T1000 (cell line): ENCODE measurements around the gene TIMM29.
A peak's percentile ranks its signal among the peaks of the same experiment; 100 is the strongest.
"Not testable (repeated sequence)": the region's sequence is repeated elsewhere in the genome, so short reads cannot be mapped to it uniquely, and the experiment has no call there.

ENCODE experiments used
- DNase-seq: peaks from one replicate; lab custom pipeline; 2025; ENCODE audit warnings: mixed read lengths; lab: John Stamatoyannopoulos, UW

The TIMM29 gene

DNA sequence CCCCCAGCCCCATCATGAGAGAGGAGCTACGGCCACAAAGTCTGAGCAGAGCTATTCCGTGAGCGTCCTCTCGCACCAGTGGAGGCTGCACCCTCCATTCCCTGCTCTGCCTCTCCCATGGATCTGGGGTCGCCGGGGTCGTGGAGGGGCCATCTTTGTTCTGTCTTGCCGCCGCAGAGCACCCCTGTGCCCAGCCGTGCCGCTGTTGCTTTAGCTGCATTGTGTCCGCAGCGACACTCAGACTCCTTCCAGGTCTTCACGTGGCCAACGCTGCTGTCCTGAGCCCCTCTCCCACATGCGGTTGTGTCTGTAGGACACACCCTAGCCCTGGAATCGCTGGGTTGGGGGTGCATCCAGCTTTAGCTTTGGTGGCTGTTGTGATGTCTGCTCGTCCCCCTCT lies 16.0 kb upstream of the TIMM29 start:
- DNase-seq: no peak

DNA sequence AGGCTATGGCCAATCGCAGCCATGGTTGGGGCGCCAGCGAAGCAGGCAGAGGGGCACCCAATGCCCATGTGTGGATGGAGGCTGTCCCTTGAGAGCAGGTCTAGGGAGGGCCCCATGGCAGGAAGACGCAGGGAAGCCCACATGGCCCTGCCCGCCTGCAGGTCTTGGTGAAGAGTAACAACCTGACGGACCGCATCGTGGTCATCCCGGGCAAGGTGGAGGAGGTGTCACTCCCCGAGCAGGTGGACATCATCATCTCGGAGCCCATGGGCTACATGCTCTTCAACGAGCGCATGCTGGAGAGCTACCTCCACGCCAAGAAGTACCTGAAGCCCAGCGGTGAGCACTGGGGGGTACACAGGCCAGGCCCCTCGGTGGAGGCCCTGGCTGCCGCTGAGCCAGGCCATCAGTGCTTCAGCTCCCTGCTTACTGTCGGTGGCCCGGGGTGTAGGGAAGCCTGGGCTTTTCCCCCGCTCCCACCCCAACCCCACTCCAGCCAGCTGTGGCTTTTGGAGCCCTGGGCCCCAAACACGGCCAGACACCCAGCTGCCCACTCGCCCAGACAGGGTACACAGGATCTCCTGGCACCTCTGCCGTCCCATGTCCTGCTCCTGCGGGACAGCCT lies 14.8 kb upstream of the TIMM29 start:
- DNase-seq: no peak

DNA sequence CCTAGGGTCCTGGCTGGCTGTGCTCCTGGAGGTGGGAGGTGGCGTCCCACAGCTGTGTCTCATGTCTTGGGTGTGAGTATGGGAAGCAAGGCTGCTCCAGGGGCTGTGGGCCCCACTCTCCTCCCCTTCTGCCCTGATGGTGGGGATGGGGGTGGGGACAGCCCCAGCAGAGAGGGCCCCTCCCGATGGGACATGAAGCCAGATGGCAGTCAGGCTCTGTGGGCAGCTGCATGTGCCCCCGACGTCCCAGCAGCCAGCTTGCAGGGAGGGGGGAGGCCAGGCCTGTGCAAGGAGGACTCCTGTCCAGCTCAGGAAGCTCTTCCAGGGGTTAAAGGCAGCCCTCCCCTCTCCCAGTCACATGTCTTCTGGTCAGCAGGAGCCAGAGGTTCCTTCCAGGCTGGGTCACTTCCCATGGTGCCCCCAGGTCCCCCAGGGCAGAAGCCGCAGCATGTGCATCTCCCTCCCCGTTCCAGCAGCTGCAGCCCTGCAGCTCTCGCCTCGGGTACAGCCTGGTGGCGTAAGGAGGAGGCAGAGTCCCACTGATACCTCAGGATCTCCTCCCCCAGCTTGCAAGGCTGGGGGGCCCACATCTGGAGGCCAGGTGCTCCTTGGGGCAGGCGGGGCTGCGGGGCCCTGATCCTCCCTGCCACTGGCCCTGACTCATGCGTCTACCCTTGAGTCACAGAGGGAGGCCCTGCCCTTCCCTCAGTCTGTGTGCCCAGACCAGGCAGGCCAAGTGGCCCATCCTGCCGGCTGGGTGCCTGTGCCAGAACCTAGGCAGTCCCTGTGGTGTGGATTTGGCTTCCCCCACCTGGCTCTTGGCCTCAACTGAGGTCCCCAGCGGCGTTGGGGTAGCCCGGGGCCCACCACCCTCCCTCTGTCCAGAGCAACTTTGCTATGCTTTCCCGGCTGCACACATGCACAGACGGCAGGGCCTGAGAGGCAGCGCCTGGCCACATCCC lies 13.2 kb upstream of the TIMM29 start:
- peak; percentile 40 for DNase-seq

DNA sequence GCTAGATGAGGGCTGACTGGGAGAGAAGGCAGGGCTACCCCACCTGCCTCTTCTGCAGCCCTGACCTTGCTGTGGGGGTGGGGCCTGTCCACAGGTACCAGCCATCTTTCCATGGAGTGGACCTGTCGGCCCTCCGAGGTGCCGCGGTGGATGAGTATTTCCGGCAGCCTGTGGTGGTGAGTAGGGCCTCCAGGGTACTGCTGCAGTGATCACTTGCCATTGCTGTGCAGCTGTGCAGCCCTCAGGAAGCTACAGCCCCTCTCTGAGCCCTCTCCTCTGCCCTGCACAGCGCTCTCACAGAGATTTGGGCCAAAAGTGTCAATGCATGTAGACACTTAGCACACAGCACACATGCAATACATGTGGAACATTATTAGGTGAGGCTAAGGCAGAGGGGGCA lies 12.0 kb upstream of the TIMM29 start:
- no peak for DNase-seq

DNA sequence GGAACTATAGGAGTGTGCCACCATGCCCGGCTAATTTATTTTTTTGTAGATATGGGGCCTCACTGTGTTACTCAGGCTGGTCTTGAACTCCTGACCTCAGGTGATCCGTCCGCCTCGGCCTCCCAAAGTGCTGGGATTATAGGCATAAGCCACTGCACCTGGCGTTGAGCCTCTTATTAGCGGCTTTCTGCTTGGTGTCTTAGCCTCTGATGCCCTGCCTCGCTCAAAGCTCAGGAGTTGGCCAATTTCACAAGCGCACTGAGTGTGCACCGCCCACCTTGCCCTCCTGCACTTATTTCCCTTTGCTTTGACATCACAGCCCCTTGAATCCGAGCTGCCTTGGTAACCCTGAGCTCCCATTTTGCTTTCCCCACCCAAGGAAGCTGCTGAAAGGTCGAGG lies 10.3 kb upstream of the TIMM29 start:
- no peak for DNase-seq

DNA sequence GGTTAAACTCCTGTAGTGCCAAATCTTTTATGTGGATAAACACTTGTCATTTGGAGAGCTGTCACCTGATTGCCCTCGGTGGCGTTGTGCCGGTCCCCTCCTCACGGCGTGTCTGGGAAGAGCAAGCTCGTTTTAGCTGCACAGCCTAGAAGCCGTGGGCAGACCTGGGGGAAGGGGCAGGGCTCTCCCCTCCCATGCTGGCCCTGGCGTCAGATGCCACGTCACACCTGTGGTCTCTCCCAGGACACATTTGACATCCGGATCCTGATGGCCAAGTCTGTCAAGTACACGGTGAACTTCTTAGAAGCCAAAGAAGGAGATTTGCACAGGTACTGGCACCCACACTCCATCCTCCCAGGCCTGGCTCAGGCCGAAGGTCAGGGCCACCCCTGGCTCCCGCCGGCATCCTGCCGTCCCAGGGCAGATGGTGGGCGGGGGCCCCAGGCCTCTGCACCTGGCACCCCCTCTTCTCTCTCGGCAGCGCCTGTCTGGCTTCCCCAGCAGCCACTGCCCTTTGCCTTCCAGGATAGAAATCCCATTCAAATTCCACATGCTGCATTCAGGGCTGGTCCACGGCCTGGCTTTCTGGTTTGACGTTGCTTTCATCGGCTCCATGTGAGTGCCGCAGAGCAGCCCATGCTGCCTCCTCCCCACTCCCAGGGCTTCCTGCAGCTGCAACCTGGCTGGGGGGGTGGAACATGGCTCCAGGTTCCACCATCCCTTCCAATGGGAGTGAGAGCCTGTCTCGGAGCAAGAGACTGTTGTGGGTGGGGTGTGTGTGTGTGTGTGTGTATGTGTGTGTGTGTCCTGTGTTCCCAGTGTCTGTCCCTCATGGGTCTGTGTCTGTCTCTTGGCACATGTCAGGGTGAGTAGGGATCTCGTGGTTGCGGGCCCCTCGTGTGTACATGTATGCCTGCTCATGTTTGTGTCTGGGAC lies 9.0 kb upstream of the TIMM29 start:
- DNase-seq: no peak

DNA sequence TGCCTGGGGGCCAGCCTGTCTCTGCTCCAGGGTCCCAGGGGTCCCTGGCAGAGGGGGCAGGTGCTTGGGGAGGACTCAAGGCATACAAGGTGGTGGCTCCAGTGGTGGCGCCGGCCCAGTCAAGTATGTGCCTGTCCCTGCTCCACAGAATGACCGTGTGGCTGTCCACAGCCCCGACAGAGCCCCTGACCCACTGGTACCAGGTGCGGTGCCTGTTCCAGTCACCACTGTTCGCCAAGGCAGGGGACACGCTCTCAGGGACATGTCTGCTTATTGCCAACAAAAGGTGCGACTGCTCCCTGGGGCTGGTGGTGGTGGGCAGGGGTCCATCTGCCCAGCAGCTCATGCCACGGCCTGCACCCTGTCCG lies 8.3 kb upstream of the TIMM29 start:
- no peak for DNase-seq

DNA sequence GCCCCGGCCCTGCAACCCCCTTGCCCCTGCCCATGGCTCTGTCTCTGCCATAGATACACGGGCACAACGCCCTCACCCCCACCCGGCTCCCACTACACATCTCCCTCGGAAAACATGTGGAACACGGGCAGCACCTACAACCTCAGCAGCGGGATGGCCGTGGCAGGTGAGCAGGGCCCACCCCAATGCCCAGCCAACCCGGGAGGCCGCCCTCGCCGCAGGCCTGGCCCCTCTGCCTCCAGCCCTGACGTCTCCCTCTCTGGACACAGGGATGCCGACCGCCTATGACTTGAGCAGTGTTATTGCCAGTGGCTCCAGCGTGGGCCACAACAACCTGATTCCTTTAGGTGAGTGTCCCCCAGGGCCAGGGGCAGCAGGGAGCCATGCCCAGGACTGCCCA lies 7.8 kb upstream of the TIMM29 start:
- DNase-seq: no peak

DNA sequence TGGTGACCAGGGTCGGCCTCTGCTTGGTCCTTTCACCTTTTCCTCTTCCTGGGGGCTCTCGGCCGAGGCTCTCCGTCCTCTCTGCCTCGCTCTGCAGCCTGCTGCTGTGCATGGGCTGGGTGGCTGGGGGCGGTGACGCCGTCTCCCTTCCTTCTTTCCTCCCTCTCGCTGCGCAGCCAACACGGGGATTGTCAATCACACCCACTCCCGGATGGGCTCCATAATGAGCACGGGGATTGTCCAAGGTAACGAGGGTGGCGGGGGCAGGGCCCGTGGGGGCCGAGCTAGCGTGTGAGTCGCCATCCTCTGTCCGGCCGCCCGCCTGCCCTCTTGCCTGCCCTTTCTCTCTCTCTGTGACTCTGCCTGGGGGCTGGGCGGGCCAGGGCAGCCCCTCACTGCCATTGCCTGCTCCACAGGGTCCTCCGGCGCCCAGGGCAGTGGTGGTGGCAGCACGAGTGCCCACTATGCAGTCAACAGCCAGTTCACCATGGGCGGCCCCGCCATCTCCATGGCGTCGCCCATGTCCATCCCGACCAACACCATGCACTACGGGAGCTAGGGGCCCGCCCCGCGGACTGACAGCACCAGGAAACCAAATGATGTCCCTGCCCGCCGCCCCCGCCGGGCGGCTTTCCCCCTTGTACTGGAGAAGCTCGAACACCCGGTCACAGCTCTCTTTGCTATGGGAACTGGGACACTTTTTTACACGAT lies 7.3 kb upstream of the TIMM29 start:
- DNase-seq: no peak

DNA sequence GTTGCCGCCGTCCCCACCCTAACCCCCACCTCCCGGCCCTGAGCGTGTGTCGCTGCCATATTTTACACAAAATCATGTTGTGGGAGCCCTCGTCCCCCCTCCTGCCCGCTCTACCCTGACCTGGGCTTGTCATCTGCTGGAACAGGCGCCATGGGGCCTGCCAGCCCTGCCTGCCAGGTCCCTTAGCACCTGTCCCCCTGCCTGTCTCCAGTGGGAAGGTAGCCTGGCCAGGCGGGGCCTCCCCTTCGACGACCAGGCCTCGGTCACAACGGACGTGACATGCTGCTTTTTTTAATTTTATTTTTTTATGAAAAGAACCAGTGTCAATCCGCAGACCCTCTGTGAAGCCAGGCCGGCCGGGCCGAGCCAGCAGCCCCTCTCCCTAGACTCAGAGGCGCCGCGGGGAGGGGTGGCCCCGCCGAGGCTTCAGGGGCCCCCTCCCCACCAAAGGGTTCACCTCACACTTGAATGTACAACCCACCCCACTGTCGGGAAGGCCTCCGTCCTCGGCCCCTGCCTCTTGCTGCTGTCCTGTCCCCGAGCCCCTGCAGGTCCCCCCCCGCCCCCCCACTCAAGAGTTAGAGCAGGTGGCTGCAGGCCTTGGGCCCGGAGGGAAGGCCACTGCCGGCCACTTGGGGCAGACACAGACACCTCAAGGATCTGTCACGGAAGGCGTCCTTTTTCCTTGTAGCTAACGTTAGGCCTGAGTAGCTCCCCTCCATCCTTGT lies 6.5 kb upstream of the TIMM29 start:
- no peak for DNase-seq

DNA sequence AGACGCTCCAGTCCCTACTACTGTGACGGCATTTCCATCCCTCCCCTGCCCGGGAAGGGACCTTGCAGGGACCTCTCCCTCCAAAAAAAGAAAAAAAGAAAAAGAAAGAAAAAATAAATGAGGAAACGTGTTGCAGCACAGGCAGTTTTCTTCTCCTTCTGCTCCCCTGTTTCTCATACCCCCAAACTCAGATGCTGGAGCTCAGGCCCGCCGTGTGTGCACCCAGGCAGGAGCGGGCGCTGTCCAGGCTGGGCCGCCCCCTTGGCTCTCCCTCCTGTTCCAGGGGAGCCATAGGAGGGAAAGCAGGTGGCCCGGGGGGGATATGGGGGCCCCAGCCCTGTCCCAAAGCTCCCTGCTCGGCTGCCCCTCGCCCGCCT lies 6.0 kb upstream of the TIMM29 start:
- no peak for DNase-seq

DNA sequence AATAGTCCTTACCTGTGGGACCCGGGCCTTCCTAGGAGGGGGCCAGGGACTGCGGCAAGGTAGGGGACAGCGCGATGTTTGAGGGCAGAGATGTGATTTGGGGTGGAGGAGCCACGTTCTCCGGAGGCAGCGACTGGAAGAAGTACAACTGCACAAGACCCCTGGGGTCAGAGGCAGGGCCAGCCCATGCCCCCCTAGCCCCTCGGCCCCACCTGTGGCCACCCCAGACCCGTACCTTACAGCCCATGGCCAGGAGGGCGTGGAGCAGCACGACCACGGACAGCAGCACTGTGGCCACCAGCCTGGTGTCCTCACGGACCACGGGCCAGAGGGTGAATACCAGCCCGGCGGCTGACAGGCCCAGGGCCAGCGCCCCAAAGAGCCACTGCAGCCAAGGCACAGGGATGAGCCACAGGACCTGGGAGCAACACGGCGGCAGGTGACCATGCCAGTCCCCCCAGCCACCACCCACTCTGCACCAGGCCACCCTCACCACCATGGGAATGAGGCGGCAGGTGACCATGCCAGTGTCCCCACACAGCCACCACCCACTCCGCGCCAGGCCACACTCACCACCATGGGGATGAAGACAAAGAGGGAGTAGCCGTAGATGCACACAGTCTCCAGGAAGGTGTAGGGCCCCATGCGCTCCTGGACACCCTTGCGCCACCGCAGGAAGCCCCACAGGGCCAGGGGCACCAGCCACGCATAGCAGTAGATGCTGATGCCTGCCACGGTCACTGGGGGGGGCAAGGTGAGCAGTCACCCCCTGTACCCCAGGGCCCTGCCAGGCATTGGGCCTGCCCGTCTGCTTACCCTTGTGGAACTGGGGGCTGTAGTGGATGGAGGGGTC lies 5.1 kb upstream of the TIMM29 start:
- no peak for DNase-seq

DNA sequence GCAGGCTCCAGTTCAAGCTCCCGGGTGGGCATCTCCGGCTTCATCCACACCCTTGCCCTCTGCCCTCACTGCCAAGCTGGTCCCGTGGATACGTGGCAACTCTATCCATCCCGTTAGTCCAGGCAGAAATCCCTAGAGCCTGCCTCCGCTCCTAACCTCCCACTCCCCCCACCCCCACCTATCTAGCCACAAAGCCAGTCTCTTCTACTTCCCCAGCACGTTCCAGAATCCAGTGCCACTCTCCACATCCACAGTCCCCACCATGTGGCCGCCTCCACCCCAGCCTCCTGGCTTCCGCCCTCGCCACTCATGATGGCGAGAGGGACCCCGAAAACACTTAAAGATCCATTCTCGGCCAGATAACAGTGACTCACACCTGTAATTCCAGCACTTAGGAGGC lies 4.0 kb upstream of the TIMM29 start:
- no peak for DNase-seq

DNA sequence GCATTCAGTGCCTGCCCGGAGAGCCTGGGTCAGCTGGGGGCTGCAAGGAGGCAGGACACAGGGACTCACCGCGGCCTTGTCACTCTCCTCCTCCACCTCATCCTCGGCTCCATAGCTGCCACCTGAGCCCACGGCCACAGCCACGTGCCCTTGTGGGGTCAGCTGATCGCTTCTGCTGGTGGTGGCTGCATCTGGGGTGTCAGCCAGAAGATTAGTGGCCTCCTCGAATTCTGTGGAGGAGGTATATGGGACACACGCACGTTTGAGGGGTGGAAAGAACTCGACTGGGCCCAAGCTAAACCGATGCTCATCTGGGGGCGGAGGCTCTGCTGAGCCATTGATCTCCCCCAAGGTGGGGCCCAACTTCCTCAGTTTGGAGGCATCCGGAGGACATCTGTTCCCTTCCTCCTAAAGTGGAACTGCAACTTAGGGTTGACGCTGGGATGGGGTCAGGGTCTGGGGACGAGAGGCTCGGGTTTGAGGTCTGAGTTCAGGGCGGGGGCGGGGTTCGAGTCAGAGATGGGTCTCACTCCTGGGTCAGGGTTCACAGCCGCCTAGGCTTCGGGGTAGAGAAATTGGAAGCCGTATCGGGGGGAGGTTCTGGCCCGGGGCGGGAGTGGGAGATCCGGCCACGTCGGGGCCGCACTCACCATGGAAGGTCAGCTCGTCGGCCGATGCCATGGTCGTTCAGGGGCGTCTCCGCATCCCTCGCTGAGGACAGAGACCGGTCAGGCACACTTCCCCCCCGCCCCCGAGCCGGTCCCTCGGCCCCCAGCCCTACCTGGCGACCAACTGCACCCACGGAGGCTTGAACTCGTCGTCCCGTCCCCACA lies 665 bp upstream of the TIMM29 start:
- no peak for DNase-seq

DNA sequence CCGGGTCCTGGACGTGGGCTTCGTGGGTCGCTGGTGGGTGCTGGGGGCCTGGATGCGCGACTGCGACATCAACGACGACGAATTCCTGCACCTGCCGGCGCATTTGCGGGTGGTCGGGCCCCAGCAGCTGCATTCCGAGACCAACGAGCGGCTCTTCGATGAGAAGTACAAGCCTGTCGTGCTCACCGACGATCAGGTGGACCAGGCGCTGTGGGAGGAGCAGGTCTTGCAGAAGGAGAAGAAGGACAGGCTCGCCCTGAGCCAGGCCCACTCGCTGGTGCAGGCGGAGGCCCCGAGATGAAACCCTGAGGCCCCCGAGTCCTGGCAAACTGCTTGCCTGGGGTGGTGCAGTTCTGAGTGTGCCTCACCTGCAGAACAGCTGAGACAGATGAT lies 787 bp downstream of the TIMM29 start:
- DNase-seq: peak; percentile 2

DNA sequence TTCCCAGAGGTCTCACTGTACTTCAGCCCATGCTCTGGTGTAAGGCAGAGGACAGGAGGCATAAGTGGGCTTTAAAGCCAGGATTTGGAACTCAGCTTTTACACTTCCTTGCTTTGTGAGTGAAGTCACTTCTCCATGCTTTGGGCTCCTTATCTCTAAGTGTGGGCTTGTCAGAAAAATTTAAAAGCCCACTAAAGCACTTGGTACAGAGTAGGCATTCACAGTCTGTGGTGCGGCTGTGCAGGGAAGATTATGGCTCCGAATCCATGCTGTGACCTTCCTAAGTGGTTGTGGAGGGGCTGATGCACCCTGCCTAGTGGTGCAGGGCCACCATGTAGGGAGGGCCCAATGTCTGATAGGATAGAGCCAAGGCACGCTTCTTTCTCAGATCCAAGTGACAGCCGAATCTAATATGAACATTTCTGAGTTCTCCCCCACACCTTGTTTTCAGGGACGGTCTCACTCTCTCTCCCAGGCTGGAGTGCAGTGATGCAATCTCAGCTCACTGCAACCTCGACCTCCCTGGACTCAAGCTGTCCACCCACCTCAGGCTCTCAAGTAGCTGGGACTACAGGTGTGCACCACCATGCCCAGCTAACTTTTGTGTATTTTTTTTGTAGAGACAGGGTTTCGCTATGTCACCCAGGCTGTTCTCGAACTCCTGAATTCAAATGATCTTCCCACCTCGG lies 6.9 kb downstream of the TIMM29 start:
- no peak for DNase-seq

DNA sequence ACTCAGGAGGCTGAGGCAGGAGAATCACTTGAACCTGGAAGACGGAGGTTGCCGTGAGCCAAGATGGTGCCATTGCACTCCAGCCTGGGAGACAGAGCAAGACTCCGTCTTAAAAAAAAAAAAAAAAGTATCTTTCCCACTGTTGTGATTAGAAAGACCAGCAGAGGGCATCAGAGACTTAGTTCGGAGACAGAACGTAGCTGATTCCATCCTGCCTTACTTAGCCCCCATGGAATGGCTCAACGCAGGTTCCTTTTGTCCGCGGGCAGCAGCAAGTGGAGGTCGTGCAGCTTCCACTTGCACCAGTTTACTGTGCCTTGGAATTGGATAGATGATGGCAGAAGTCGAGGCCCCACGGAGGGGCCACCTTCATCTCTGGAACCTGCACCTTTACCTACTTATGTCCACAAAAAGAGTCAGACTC lies 8.1 kb downstream of the TIMM29 start:
- DNase-seq: peak; percentile 25

DNA sequence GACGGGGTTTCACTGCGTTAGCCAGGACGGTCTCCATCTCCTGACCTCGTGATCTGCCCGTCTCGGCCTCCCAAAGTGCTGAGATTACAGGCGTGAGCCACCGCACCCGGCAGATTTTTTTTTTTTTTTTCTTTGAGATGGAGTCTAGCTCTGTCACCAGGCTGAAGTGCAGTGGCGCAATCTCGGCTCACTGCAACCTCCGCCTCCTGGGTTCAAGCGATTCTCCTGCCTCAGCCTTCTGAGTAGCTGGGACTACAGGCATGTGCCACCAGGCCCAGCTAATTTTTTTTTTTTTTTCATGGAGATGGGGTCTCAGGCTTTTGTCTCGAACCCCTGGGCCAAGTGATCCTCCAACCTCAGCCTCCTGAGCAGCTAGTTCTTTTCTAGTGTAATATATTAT lies 13.0 kb downstream of the TIMM29 start:
- not testable (repeated sequence) for DNase-seq

DNA sequence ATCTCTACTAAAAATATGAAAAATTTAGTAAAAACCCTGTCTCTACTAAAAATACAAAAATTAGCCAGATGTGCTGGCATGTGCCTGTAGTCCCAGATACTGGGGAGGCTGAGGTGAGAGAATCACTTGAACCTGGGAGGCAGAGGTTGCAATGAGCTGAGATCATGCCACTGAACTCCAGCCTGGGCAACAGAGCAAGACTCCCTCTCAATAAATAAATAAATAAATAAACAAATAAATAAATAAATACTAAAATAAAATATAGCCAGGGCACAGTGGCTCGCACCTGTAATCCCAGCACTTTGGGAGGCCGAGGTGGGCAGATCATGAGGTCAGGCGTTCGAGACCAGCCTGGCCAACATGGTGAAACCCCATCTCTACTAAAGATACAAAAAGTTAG lies 14.8 kb downstream of the TIMM29 start:
- not testable (repeated sequence) for DNase-seq
